Stimulated activated CD4-positive, alpha-beta T cell treated with anti-CD3 and anti-CD28 coated beads, Interleukin-15, amount 100 ng/mL, for 1 hour (primary cell): ENCODE measurements around the gene GPX1.

Experiments
- DNase-seq, 2 donors: peaks; one replicate each; pipeline ENCODE4 v3.0.0-alpha.2; 2020; ENCODE audit warnings: low read depth in 1 of 2, low spot score in 1 of 2

Gene GPX1

GRCh38 chr3:49313896-49314688 lies 44.1 kb downstream of the GPX1 start:
- no peak for DNase-seq

- DNase-seq = no peak
These were observed 46.9 kb downstream of the GPX1 start for GRCh38 chr3:49311283-49311682.

GRCh38 chr3:49310677-49311076 lies 47.5 kb downstream of the GPX1 start:
- DNase-seq = no peak
